Measurements from ENCODE around the gene ANXA2.

DNA sequence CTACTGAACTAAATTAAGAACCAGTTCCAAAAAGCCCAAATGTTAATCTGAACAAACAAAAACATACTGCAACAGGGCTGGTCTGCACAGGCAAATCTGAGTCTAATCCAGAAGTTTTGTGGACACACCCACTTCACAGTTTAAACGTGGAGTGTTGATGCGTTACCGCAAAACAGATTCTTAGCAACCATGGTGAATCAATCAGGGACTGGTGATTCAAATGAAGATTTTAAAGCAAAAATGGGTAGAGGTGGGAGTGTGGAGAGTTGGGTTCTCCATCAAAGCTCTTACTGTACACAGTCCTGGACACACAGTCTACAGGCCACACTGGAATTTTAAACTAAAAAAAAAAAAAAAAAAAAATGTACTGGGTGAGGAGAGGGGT, 5.2 kb downstream of the ANXA2 start:
- no peak for TF ChIP-seq ETV6 (conservative IDR thresholded peaks at IDR 0.05 in 1 of 2, IDR thresholded peaks at IDR 0.05 in 1 of 2; ENCODE audit: borderline replicate concordance in 1 of 2, low read depth in 1 of 2)
- no peak for TF ChIP-seq ZNF274 (IDR thresholded peaks at IDR 0.05; ENCODE audit: insufficient read depth, insufficient read length)
- TF ChIP-seq TAF1 (IDR thresholded peaks at IDR 0.05; ENCODE audit: borderline replicate concordance, low read depth, low read length), result no peak
- TF ChIP-seq, protein P1, sequence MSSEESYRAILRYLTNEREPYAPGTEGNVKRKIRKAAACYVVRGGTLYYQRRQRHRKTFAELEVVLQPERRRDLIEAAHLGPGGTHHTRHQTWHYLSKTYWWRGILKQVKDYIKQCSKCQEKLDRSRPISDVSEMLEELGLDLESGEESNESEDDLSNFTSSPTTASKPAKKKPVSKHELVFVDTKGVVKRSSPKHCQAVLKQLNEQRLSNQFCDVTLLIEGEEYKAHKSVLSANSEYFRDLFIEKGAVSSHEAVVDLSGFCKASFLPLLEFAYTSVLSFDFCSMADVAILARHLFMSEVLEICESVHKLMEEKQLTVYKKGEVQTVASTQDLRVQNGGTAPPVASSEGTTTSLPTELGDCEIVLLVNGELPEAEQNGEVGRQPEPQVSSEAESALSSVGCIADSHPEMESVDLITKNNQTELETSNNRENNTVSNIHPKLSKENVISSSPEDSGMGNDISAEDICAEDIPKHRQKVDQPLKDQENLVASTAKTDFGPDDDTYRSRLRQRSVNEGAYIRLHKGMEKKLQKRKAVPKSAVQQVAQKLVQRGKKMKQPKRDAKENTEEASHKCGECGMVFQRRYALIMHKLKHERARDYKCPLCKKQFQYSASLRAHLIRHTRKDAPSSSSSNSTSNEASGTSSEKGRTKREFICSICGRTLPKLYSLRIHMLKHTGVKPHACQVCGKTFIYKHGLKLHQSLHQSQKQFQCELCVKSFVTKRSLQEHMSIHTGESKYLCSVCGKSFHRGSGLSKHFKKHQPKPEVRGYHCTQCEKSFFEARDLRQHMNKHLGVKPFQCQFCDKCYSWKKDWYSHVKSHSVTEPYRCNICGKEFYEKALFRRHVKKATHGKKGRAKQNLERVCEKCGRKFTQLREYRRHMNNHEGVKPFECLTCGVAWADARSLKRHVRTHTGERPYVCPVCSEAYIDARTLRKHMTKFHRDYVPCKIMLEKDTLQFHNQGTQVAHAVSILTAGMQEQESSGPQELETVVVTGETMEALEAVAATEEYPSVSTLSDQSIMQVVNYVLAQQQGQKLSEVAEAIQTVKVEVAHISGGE (CRISPR knock-in tag; IDR thresholded peaks at IDR 0.05), result no peak
- TF ChIP-seq, protein P2, sequence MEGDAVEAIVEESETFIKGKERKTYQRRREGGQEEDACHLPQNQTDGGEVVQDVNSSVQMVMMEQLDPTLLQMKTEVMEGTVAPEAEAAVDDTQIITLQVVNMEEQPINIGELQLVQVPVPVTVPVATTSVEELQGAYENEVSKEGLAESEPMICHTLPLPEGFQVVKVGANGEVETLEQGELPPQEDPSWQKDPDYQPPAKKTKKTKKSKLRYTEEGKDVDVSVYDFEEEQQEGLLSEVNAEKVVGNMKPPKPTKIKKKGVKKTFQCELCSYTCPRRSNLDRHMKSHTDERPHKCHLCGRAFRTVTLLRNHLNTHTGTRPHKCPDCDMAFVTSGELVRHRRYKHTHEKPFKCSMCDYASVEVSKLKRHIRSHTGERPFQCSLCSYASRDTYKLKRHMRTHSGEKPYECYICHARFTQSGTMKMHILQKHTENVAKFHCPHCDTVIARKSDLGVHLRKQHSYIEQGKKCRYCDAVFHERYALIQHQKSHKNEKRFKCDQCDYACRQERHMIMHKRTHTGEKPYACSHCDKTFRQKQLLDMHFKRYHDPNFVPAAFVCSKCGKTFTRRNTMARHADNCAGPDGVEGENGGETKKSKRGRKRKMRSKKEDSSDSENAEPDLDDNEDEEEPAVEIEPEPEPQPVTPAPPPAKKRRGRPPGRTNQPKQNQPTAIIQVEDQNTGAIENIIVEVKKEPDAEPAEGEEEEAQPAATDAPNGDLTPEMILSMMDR (IDR thresholded peaks at IDR 0.05 in 2 of 3, conservative IDR thresholded peaks at IDR 0.05 in 1 of 3; ENCODE audit: control insufficient read depth in 2 of 3, extremely low read depth in 1 of 3, insufficient read depth in 1 of 3, low read depth in 3 of 3, low read length in 3 of 3), result no peak
- TF ChIP-seq, protein P3, sequence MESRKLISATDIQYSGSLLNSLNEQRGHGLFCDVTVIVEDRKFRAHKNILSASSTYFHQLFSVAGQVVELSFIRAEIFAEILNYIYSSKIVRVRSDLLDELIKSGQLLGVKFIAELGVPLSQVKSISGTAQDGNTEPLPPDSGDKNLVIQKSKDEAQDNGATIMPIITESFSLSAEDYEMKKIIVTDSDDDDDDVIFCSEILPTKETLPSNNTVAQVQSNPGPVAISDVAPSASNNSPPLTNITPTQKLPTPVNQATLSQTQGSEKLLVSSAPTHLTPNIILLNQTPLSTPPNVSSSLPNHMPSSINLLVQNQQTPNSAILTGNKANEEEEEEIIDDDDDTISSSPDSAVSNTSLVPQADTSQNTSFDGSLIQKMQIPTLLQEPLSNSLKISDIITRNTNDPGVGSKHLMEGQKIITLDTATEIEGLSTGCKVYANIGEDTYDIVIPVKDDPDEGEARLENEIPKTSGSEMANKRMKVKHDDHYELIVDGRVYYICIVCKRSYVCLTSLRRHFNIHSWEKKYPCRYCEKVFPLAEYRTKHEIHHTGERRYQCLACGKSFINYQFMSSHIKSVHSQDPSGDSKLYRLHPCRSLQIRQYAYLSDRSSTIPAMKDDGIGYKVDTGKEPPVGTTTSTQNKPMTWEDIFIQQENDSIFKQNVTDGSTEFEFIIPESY (IDR thresholded peaks at IDR 0.05), result no peak
- no peak for TF ChIP-seq RAD21 (IDR thresholded peaks at IDR 0.05; ENCODE audit: insufficient read depth, low read depth, low read length)
- no peak for TF ChIP-seq POLR2AphosphoS5 (IDR thresholded peaks at IDR 0.05; ENCODE audit: low read length)
